ENCODE measurements around the gene HHIPL1.

Gene HHIPL1

GRCh38 chr14:99715266-99716000, 70.5 kb downstream of the HHIPL1 start:
- Histone ChIP-seq H3K4me1 (ENCODE audit: control insufficient read depth, insufficient read depth, low read length) (no peaks in the 10 kb centered on the region), H3K4me3 (ENCODE audit: low read length) (no peak overlapping the region), H3K27ac (ENCODE audit: low read depth, low read length) (no peak overlapping the region), H3K27me3 (ENCODE audit: control insufficient read depth, insufficient read depth, low read length) (no peaks in the 10 kb centered on the region), H3K36me3 (ENCODE audit: control insufficient read depth, insufficient read depth, low read length) (no peaks in the 10 kb centered on the region), H3K9ac (ENCODE audit: low read length) (no peak overlapping the region)

- Histone ChIP-seq H3K27ac (ENCODE audit: low read depth, low read length) (no peak overlapping the region), H3K9ac (ENCODE audit: low read length) (no peak overlapping the region), H3K27me3 (ENCODE audit: control insufficient read depth, insufficient read depth, low read length) (no peaks in the 10 kb centered on the region), H3K36me3 (ENCODE audit: control insufficient read depth, insufficient read depth, low read length) (no peaks in the 10 kb centered on the region), H3K4me1 (ENCODE audit: control insufficient read depth, insufficient read depth, low read length) (no peaks in the 10 kb centered on the region), H3K4me3 (ENCODE audit: low read length) (no peak overlapping the region)
Measured at GRCh38 chr14:99716091-99716849, 71.3 kb downstream of the HHIPL1 start.

DNA sequence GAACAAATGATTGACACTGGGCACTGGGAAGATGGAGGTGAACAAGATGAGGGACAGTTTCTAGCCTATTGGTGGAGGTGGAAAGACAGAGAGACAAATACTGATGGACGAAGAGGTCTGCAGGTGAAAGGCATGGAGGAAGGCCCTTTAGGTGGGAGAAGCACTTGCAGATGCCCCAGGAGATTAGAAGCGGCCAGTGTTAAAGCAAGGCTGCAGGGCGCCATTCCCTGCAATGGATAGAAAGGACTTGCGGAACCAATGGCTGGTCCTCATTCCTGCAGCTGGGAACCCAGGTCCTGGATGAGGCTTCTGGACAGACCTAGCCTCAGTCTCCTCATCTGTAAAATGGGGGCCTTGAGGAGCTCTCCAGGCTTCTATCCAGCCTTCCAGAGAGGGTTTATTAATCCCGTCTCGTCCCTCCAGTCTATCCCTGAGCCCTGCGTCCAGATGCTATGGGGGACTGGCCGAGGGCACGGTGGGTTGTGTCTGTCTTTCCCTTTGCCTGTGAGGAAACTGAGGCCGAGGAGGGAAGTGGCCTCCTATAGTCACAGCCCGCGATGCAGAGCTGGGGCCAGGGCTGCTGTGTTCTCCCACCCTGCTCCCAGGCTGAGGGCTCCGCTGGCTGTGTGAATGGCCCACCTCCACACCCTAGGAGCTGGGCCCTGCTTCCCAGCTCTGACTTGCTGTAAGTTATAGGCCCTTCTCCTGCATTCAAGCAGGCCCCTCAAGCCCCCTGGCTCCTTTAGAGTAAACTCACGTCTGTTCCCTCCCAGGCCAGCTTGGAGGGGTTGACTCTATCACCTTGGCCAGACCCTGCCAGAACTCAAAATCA, 72.1 kb downstream of the HHIPL1 start:
- no peak overlapping the region for H3K9ac ChIP-seq (ENCODE audit: low read length)

DNA sequence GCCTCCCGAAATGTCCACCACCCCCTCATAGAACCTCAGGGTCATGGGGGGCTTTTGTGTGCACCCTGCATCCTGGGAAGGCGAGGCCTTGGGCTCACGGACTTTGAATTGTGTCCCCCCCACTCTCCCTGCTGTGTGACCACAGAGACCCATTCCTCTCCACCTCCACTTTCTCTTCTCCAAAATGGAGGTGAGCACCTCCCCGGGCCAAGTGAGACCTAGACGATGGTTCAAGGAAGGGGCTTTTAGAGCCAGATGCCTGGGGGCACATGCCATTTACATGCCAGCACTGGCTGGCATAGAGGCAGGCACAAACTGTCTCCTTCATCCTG, 72.7 kb downstream of the HHIPL1 start:
- no peaks in the 10 kb centered on the region for H3K27me3 ChIP-seq (ENCODE audit: control insufficient read depth, insufficient read depth, low read length)
- no peak overlapping the region for H3K27ac ChIP-seq (ENCODE audit: low read depth, low read length)
- no peaks in the 10 kb centered on the region for H3K4me1 ChIP-seq (ENCODE audit: control insufficient read depth, insufficient read depth, low read length)
- no peak overlapping the region for H3K9ac ChIP-seq (ENCODE audit: low read length)
- H3K4me3 ChIP-seq (ENCODE audit: low read length), result no peak overlapping the region
- no peaks in the 10 kb centered on the region for H3K36me3 ChIP-seq (ENCODE audit: control insufficient read depth, insufficient read depth, low read length)

More for the DNA sequence above, 72.1 kb downstream of the HHIPL1 start:
- Histone ChIP-seq H3K4me3 (ENCODE audit: low read length) (no peak overlapping the region), H3K27me3 (ENCODE audit: control insufficient read depth, insufficient read depth, low read length) (no peaks in the 10 kb centered on the region), H3K4me1 (ENCODE audit: control insufficient read depth, insufficient read depth, low read length) (no peaks in the 10 kb centered on the region), H3K27ac (ENCODE audit: low read depth, low read length) (no peak overlapping the region), H3K36me3 (ENCODE audit: control insufficient read depth, insufficient read depth, low read length) (no peaks in the 10 kb centered on the region)

DNA sequence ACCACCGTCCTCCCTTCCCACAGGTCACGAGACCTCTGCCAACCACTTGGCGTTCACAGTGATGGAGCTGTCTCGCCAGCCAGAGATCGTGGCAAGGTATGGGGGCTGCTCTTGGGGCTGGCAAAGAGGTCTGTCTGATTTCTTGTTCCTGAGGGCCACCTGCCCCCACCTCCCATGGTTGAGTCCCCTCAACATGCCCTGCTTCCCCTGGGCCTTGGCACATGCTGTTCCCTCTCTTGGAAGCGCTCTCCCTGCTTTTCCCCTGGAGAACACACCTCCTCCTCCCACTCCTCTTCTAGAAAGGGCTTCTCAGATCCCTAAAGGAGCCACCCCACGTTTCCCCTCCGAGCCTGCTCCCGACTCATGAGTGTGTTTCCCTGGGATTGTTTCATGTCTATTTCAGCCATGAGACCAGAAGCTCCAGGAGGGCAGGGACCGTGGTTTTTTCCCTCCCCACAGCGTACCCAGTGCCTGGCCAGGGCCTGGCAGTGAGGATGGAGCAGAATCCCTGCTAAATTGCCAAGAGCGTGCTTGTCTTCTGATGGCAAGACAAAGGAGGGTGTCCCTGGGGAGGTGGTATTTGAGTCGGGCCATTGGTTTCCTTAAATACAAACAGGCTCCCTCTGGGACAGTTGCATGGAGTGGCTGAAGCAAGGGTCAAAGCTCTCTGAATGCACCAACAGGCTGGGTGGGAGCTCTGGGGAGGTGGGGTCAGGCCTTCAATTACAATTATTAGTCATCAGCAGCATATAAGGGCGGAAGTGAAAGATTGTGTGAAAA, 73.3 kb downstream of the HHIPL1 start:
- H3K36me3 ChIP-seq (ENCODE audit: control insufficient read depth, insufficient read depth, low read length), result no peaks in the 10 kb centered on the region
- no peak overlapping the region for H3K27ac ChIP-seq (ENCODE audit: low read depth, low read length)
- no peak overlapping the region for H3K9ac ChIP-seq (ENCODE audit: low read length)
- no peaks in the 10 kb centered on the region for H3K4me1 ChIP-seq (ENCODE audit: control insufficient read depth, insufficient read depth, low read length)
- no peaks in the 10 kb centered on the region for H3K27me3 ChIP-seq (ENCODE audit: control insufficient read depth, insufficient read depth, low read length)
- H3K4me3 ChIP-seq (ENCODE audit: low read length), result no peak overlapping the region

DNA sequence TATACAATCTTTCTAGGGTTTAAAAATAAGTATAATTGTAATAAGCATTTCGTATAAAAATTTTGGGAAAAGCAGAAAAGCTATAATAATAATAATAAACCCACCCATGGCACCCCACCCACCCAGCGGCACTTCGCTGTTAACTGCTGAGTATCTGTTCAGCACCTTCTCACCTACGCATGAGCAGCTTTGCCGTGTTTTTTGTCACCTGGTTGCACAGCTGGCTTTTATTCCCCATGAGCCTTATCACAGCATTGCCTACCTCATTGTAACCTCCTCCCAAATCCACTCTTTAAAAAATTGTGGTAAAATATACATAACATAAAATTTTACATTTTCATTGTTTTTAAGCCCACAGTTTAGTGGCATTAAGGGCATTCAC, 73.9 kb downstream of the HHIPL1 start:
- Histone ChIP-seq H3K4me3 (ENCODE audit: low read length) (no peak overlapping the region), H3K4me1 (ENCODE audit: control insufficient read depth, insufficient read depth, low read length) (no peaks in the 10 kb centered on the region), H3K36me3 (ENCODE audit: control insufficient read depth, insufficient read depth, low read length) (no peaks in the 10 kb centered on the region), H3K27me3 (ENCODE audit: control insufficient read depth, insufficient read depth, low read length) (no peaks in the 10 kb centered on the region), H3K27ac (ENCODE audit: low read depth, low read length) (no peak overlapping the region), H3K9ac (ENCODE audit: low read length) (no peak overlapping the region)

DNA sequence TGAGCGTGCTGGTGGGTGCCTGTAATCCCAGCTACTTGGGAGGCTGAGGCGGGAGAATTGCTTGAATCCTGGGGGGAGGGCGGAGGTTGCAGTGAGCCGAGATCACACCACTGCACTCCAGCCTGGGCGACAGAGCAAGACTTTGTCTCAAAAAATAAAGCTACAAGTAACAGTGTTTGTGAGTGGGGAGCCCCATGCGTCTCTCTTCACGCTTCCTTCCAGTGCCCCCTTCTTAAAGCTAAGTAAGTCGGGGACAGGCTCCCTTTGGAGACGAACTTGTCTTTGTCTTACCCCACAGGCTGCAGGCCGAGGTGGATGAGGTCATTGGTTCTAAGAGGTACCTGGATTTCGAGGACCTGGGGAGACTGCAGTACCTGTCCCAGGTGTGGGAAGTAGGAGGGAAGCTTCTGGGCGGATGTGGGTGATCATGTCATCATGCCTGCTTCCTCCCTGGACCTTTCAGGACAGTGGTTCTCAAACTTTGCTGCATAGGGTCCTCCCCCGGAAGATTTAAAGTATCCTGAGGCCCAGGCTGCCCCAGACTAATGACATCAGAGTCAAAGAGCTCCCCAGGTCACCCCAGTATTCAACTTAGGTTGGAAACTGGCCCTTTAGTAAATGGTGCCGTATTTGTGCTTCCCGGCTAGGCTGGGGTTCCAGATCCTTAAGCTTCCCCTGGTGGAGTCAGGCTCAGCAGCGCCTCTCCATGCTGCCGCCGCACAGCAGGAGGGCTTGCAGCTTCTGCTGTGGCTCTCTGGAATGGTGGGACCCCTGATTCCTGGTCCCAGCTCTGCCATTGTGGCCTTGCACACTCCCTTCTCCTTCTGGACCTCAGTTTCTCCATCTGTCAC, 76.2 kb downstream of the HHIPL1 start:
- no peaks in the 10 kb centered on the region for H3K4me1 ChIP-seq (ENCODE audit: control insufficient read depth, insufficient read depth, low read length)
- no peaks in the 10 kb centered on the region for H3K36me3 ChIP-seq (ENCODE audit: control insufficient read depth, insufficient read depth, low read length)
- no peak overlapping the region for H3K4me3 ChIP-seq (ENCODE audit: low read length)
- no peaks in the 10 kb centered on the region for H3K27me3 ChIP-seq (ENCODE audit: control insufficient read depth, insufficient read depth, low read length)
- H3K9ac ChIP-seq (ENCODE audit: low read length), result no peak overlapping the region
- no peak overlapping the region for H3K27ac ChIP-seq (ENCODE audit: low read depth, low read length)

DNA sequence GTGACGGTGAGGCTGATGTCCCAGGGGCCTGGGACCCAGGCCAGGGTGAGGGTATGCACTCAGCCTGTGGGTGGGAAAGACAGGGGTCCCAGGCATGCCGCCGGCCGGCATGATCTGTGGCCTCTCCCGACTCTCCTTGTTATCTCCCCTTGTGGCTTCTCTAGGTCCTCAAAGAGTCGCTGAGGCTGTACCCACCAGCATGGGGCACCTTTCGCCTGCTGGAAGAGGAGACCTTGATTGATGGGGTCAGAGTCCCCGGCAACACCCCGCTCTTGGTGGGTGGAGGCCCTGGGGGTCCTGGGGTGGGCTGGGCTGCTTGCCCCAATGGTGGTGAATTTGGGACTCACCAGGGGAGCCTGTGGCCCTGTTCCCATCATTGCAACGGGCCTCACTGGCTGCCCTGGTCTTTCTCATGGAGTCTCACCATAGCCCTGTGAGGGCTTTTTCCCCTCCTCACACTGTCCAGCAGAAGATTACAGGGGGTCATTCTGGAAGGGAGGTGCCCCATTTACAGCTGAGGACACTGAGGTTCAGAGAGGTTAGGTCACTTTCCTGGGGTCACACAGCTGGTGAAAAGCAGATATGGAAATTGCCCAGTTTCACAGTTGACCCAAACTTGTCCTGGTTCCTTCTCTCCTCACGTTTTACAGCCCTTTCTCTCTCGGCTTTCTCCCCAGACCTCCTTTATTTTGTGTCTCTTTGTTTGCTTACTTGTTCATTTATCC, 77.0 kb downstream of the HHIPL1 start:
- H3K36me3 ChIP-seq (ENCODE audit: control insufficient read depth, insufficient read depth, low read length), result no peaks in the 10 kb centered on the region
- H3K27ac ChIP-seq (ENCODE audit: low read depth, low read length), result no peak overlapping the region
- no peaks in the 10 kb centered on the region for H3K4me1 ChIP-seq (ENCODE audit: control insufficient read depth, insufficient read depth, low read length)
- H3K4me3 ChIP-seq (ENCODE audit: low read length), result no peak overlapping the region
- H3K27me3 ChIP-seq (ENCODE audit: control insufficient read depth, insufficient read depth, low read length), result no peaks in the 10 kb centered on the region
- H3K9ac ChIP-seq (ENCODE audit: low read length), result no peak overlapping the region

DNA sequence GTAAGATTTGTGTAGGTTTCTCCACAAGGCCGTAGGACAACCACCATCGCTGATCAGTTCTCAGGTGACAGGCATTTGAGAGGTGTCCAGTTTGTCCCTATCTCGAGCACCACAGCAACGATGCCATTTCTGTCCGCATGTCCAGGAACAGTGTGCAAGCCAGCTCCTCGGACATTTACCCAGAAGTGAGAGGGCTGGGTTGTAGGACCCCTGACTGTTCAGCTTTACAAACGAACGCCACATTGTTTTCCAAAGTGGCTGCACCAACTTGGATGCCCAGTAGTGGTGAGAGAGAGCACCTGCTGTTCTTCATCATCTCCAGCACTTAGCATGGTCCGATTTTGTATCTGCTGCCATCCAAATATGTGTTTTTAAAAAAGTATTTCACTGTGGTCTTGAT, 77.8 kb downstream of the HHIPL1 start:
- no peaks in the 10 kb centered on the region for H3K27me3 ChIP-seq (ENCODE audit: control insufficient read depth, insufficient read depth, low read length)
- no peak overlapping the region for H3K4me3 ChIP-seq (ENCODE audit: low read length)
- H3K9ac ChIP-seq (ENCODE audit: low read length), result no peak overlapping the region
- no peaks in the 10 kb centered on the region for H3K4me1 ChIP-seq (ENCODE audit: control insufficient read depth, insufficient read depth, low read length)
- no peaks in the 10 kb centered on the region for H3K36me3 ChIP-seq (ENCODE audit: control insufficient read depth, insufficient read depth, low read length)
- H3K27ac ChIP-seq (ENCODE audit: low read depth, low read length), result no peak overlapping the region

DNA sequence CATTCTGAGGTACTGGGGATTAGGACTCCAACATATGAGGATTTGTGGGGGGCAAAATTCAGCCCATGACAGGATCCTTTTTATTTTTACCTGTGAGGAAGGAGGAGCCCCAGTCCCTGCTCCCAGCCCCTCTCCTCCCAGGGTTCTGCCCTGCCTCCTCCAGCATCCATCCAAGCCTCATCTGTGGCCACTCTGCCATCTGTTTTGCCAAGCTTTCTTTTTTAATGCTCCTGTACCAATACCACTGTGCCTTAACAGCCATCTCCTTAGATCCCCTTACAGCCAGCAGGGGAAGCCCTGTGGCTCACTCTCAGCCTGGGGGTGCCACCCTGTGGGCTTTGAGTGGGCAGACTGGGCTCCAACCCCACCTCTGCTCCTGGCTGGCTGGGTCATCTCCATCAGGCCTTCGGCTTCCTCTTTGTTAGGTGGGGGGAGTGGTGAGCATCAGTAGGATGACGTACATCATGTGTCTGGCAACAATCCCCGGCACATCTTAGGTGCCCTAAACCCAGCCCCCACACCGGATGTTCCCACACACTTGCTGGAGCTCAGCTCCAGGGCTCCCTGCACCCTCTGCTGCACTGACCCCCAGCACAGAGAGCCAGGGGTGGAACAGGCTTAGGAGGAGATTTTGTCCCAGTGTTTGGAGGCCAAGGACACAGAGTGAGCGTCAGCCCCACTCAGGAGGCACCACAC, 79.4 kb downstream of the HHIPL1 start:
- Histone ChIP-seq H3K36me3 (ENCODE audit: control insufficient read depth, insufficient read depth, low read length) (no peaks in the 10 kb centered on the region), H3K27me3 (ENCODE audit: control insufficient read depth, insufficient read depth, low read length) (no peaks in the 10 kb centered on the region), H3K4me3 (ENCODE audit: low read length) (no peak overlapping the region), H3K9ac (ENCODE audit: low read length) (no peak overlapping the region), H3K4me1 (ENCODE audit: control insufficient read depth, insufficient read depth, low read length) (no peaks in the 10 kb centered on the region), H3K27ac (ENCODE audit: low read depth, low read length) (no peak overlapping the region)
